Liver (tissue), 9 donors: Measurements from ENCODE around the gene PKIG. TPM values are rescaled to one million over a fixed set of nuclear protein-coding genes. Genes with fewer than 3 reads are reported as not detected.

ENCODE experiments used
- DNase-seq: peaks from one replicate; pipeline ENCODE4 v3.0.0-alpha.2; 2017; ENCODE audit warnings: low spot score
- H3K27ac ChIP-seq, 2 donors: one replicate each; pipeline ENCODE4 v1.7.0; 2013; ENCODE audit warnings: inconsistent platforms in 2 of 2, low read length in 2 of 2, control low read depth in 1 of 2, low read depth in 1 of 2, mild to moderate bottlenecking in 1 of 2
- H3K27me3 ChIP-seq, 4 donors: one replicate each; pipeline versions ENCODE4 v1.6.1 to v1.7.0; 2013; ENCODE audit warnings: low read length in 3 of 4, inconsistent platforms in 1 of 4, mild to moderate bottlenecking in 1 of 4, moderate library complexity in 1 of 4; ENCODE audit not compliant: control insufficient read depth in 4 of 4, insufficient read depth in 4 of 4
- H3K36me3 ChIP-seq, 4 donors: one replicate each; pipeline versions ENCODE4 v1.6.1 to v1.7.0; 2013; ENCODE audit warnings: low read length in 3 of 4, mild to moderate bottlenecking in 3 of 4, low read depth in 1 of 4, moderate library complexity in 1 of 4; ENCODE audit not compliant: control insufficient read depth in 4 of 4, insufficient read depth in 3 of 4
- H3K4me1 ChIP-seq, 4 donors: one replicate each; pipeline versions ENCODE4 v1.6.1 to v1.7.0; 2013; ENCODE audit warnings: low read length in 3 of 4, mild to moderate bottlenecking in 3 of 4, moderate library complexity in 1 of 4; ENCODE audit not compliant: control insufficient read depth in 4 of 4, insufficient read depth in 4 of 4
- H3K4me3 ChIP-seq, 3 donors: one replicate each; pipeline versions ENCODE4 v1.6.1 to v1.7.0; 2013; ENCODE audit warnings: low read length in 3 of 3, control low read depth in 1 of 3, low read depth in 1 of 3, mild to moderate bottlenecking in 1 of 3
- H3K9ac ChIP-seq, 2 donors: one replicate each; pipeline ENCODE4 v1.7.0; 2013; ENCODE audit warnings: low read length in 2 of 2, mild to moderate bottlenecking in 2 of 2, moderate library complexity in 2 of 2, control low read depth in 1 of 2, low read depth in 1 of 2
- H3K9me3 ChIP-seq, 4 donors: one replicate each; pipeline versions ENCODE4 v1.6.1 to v1.7.0; 2013; ENCODE audit warnings: low read length in 3 of 4; ENCODE audit not compliant: control insufficient read depth in 4 of 4
- ATF3 ChIP-seq: IDR thresholded peaks from 2 replicates; pipeline ENCODE4 v1.6.1; 2016; ENCODE audit warnings: antibody characterized with exemption
- CTCF ChIP-seq: fragments of 150-350 bp; IDR thresholded peaks from 2 replicates; pipeline ENCODE4 v1.5.1; 2017; ENCODE audit warnings: improper control_type of control experiment, low read depth, low read length; ENCODE audit not compliant: missing input control
- EGR1 ChIP-seq, 2 donors: IDR thresholded peaks; 2 replicates each; pipeline ENCODE4 v1.6.1; 2016 to 2018; ENCODE audit warnings: antibody characterized with exemption in 2 of 2, low read depth in 2 of 2
- FOXA1 ChIP-seq: IDR thresholded peaks from 2 replicates; pipeline ENCODE4 v1.6.1; 2016; ENCODE audit warnings: antibody characterized with exemption
- GABPA ChIP-seq, 2 donors: IDR thresholded peaks in 1 of 2; conservative IDR thresholded peaks in 1 of 2; 2 replicates each; pipeline ENCODE4 v1.6.1; 2016; ENCODE audit warnings: antibody characterized with exemption in 2 of 2, mild to moderate bottlenecking in 1 of 2, moderate library complexity in 1 of 2
- HNF4A ChIP-seq, 2 donors: conservative IDR thresholded peaks; 2 replicates each; pipeline ENCODE4 v1.6.1; 2016; ENCODE audit warnings: antibody characterized with exemption in 2 of 2, mild to moderate bottlenecking in 2 of 2
- HNF4G ChIP-seq: IDR thresholded peaks from 2 replicates; pipeline ENCODE4 v1.6.1; 2016; ENCODE audit warnings: antibody characterized with exemption
- JUND ChIP-seq, 2 donors: IDR thresholded peaks; 2 replicates each; pipeline ENCODE4 v1.6.1; 2016; ENCODE audit warnings: antibody characterized with exemption in 2 of 2
- MAX ChIP-seq: IDR thresholded peaks from 2 replicates; pipeline ENCODE4 v1.6.1; 2016; ENCODE audit warnings: antibody characterized with exemption
- NR2F2 ChIP-seq: IDR thresholded peaks from 2 replicates; pipeline ENCODE4 v1.6.1; 2016; ENCODE audit warnings: antibody characterized with exemption
- RAD21 ChIP-seq, 2 donors: IDR thresholded peaks; 2 replicates each; pipeline ENCODE4 v1.6.1; 2016; ENCODE audit warnings: antibody characterized with exemption in 2 of 2, mild to moderate bottlenecking in 2 of 2
- RXRA ChIP-seq, 2 donors: IDR thresholded peaks; 2 replicates each; pipeline ENCODE4 v1.6.1; 2017 to 2018; ENCODE audit warnings: antibody characterized with exemption in 2 of 2, mild to moderate bottlenecking in 1 of 2
- SP1 ChIP-seq: IDR thresholded peaks from 2 replicates; pipeline ENCODE4 v1.6.1; 2018; ENCODE audit warnings: antibody characterized with exemption, mild to moderate bottlenecking
- YY1 ChIP-seq: IDR thresholded peaks from 2 replicates; pipeline ENCODE4 v1.6.1; 2016; ENCODE audit warnings: antibody characterized with exemption, mild to moderate bottlenecking
- ZBTB33 ChIP-seq: IDR thresholded peaks from 2 replicates; pipeline ENCODE4 v1.6.1; 2016; ENCODE audit warnings: antibody characterized with exemption
- WGBS: extraction: QIAGEN DNeasy Blood & Tissue Kit; methylation state at CpG from one replicate; pipeline ENCODE4 v1.1.7; 2013; 5-methylcytosine and 5-hydroxymethylcytosine counted together
- polyA plus RNA-seq, 2 donors: library from polyadenylated mRNA; stranded (reverse) in 1 of 2; unstranded in 1 of 2; fragments of 200-250 nt in 1 of 2; fragments of >200 nt in 1 of 2; fragmentation: Nextera tagmentation in 1 of 2; extraction: Ambion mirVana in 1 of 2; gene quantifications; one replicate each; pipeline versions ENCODE4 v1.2.1 to v1.2.3, GENCODE V29; 2013 to 2015
- total RNA-seq, 2 donors: library from RNA; depleted of rRNA; stranded (reverse); fragments of >200 nt; gene quantifications; one replicate each; pipeline ENCODE4 v1.2.3, GENCODE V29; 2014
- donor health status: healthy.
- donor health status: healthy.
- donor health status: healthy.
- donor health status: healthy.
- donor health status: healthy.

Gene PKIG
- total and polyA plus RNA-seq, 4 donors, result 10.6 to 24.3 (median 23.4) TPM

GRCh38 chr20:44643154-44643519 lies 60.8 kb downstream of the PKIG start:
- H3K9me3 ChIP-seq, result no peaks in the 10 kb centered on the region
- peak overlapping the region in 1 of 2 donors; percentile 8 for H3K9ac ChIP-seq
- 67% methylated on average over 1 of the region's 1 CpG for WGBS
- H3K36me3 ChIP-seq, result no peaks in the 10 kb centered on the region
- H3K27me3 ChIP-seq, result no peaks in the 10 kb centered on the region
- H3K4me3 ChIP-seq, result no peak overlapping the region
- peaks cover 4 to 14% (median 10%) of the 10 kb centered on the region in 4 donors for H3K4me1 ChIP-seq
- H3K27ac ChIP-seq, result peak overlapping the region; percentile 55 to 71
- no peak for DNase-seq
- TF ChIP-seq SP1, result no peak
- no peak for TF ChIP-seq YY1
- TF ChIP-seq ZBTB33, result no peak
- no peak for TF ChIP-seq HNF4A (conservative IDR thresholded peaks at IDR 0.05)
- TF ChIP-seq NR2F2, result no peak
- TF ChIP-seq RAD21 (IDR thresholded peaks at IDR 0.05), result no peak
- no peak for TF ChIP-seq FOXA1
- TF ChIP-seq EGR1 (IDR thresholded peaks at IDR 0.05; ENCODE audit: low read depth in 2 of 2), result no peak
- no peak for TF ChIP-seq ATF3
- TF ChIP-seq RXRA (IDR thresholded peaks at IDR 0.05), result no peak
- TF ChIP-seq CTCF, result no peak
- TF ChIP-seq MAX, result no peak
- TF ChIP-seq HNF4G, result no peak
- no peak for TF ChIP-seq JUND (IDR thresholded peaks at IDR 0.05)
- TF ChIP-seq GABPA (IDR thresholded peaks at IDR 0.05 in 1 of 2, conservative IDR thresholded peaks at IDR 0.05 in 1 of 2), result no peak

GRCh38 chr20:44643596-44644229 lies 61.3 kb downstream of the PKIG start:
- Histone ChIP-seq H3K9me3 (no peaks in the 10 kb centered on the region), H3K4me1 (peaks cover 4 to 14% (median 10%) of the 10 kb centered on the region in 4 donors), H3K9ac (no peak overlapping the region), H3K27ac (peak overlapping the region; percentile 55 to 71), H3K27me3 (no peaks in the 10 kb centered on the region), H3K36me3 (no peaks in the 10 kb centered on the region), H3K4me3 (no peak overlapping the region)
- DNase-seq, result no peak
- TF ChIP-seq NR2F2, result peak; percentile 82
- peak in 1 of 2 donors; percentile 23 for TF ChIP-seq RXRA (IDR thresholded peaks at IDR 0.05)
- TF ChIP-seq HNF4A (conservative IDR thresholded peaks at IDR 0.05), result no peak
- 66% methylated on average over 16 of the region's 16 CpGs for WGBS
